OCI-M1 (cell line): ENCODE results near the gene CLCA1.

Experiments
- DNase-seq: peaks from one replicate; lab custom pipeline; 2025; lab: John Stamatoyannopoulos, UW

Gene CLCA1

GRCh38 chr1:86468501-86468977 is at the start of gene CLCA1:
Gene CLCA1, plus strand, starts transcription at chr1:86468927. Its CDS starts 45 bp downstream, at chr1:86468972.
- DNase-seq: no peak

GRCh38 chr1:86419277-86419903 is 49.3 kb upstream of the CLCA1 start:
- DNase-seq: peak; percentile 73

GRCh38 chr1:86421601-86422280 is 47.0 kb upstream of the CLCA1 start:
- DNase-seq: peak; percentile 32

- peak; percentile 29 for DNase-seq
Measured at GRCh38 chr1:86423473-86423872, 45.3 kb upstream of the CLCA1 start.

GRCh38 chr1:86423873-86424272 is 44.9 kb upstream of the CLCA1 start, which contains the start of gene CLCA2:
Gene CLCA2, plus strand, starts transcription at chr1:86424171. Its CDS starts 77 bp downstream, at chr1:86424248.
- no peak for DNase-seq

GRCh38 chr1:86429122-86429725 is 39.5 kb upstream of the CLCA1 start:
- peak; percentile 57 for DNase-seq

GRCh38 chr1:86429835-86430234 is 38.9 kb upstream of the CLCA1 start:
- peak; percentile 90 for DNase-seq

- no peak for DNase-seq
Measured at GRCh38 chr1:86430376-86430775, 38.4 kb upstream of the CLCA1 start.

- DNase-seq: no peak
Measured at GRCh38 chr1:86434059-86434458, 34.7 kb upstream of the CLCA1 start.

GRCh38 chr1:86435327-86435726 is 33.4 kb upstream of the CLCA1 start:
- peak; percentile 69 for DNase-seq

- DNase-seq: no peak
Measured at GRCh38 chr1:86436041-86436440, 32.7 kb upstream of the CLCA1 start.

- peak; percentile 27 for DNase-seq
Measured at GRCh38 chr1:86441581-86441980, 27.1 kb upstream of the CLCA1 start.

GRCh38 chr1:86441997-86442396 is 26.7 kb upstream of the CLCA1 start:
- no peak for DNase-seq

GRCh38 chr1:86445919-86446318 is 22.8 kb upstream of the CLCA1 start:
- DNase-seq: no peak

- DNase-seq: no peak
Measured at GRCh38 chr1:86447198-86447790, 21.4 kb upstream of the CLCA1 start.

- DNase-seq: peak; percentile 80
Measured at GRCh38 chr1:86448670-86449069, 20.1 kb upstream of the CLCA1 start.

- no peak for DNase-seq
Measured at GRCh38 chr1:86449103-86449502, 19.6 kb upstream of the CLCA1 start.

GRCh38 chr1:86450847-86451246 is 17.9 kb upstream of the CLCA1 start:
- no peak for DNase-seq

GRCh38 chr1:86453664-86454063 is 15.1 kb upstream of the CLCA1 start:
- DNase-seq: no peak

- peak; percentile 83 for DNase-seq
Measured at GRCh38 chr1:86455073-86455472, 13.7 kb upstream of the CLCA1 start.

- DNase-seq: peak; percentile 90
Measured at GRCh38 chr1:86460998-86461397, 7.7 kb upstream of the CLCA1 start.

GRCh38 chr1:86461482-86461881 is 7.2 kb upstream of the CLCA1 start:
- DNase-seq: peak; percentile 92

- DNase-seq: no peak
Measured at GRCh38 chr1:86464819-86465218, 3.9 kb upstream of the CLCA1 start.
